NCI-H1694 (cell line): ENCODE measurements around the gene KRTAP10-12.
A peak's percentile ranks its signal among the peaks of the same experiment; 100 is the strongest.

ENCODE experiments used
- DNase-seq: peaks from one replicate; lab custom pipeline; 2025; lab: John Stamatoyannopoulos, UW

Gene KRTAP10-12

GRCh38 chr21:44699502-44700001 lies 2.6 kb downstream of the KRTAP10-12 start:
- no peak for DNase-seq

GRCh38 chr21:44700101-44701022 lies 3.4 kb downstream of the KRTAP10-12 start:
- no peak for DNase-seq

- DNase-seq = no peak
Observed at GRCh38 chr21:44701023-44701400, 4.0 kb downstream of the KRTAP10-12 start.

- DNase-seq = no peak
Observed at GRCh38 chr21:44701541-44701940, 4.6 kb downstream of the KRTAP10-12 start.

- no peak for DNase-seq
Observed at GRCh38 chr21:44702111-44702972, 5.4 kb downstream of the KRTAP10-12 start.

GRCh38 chr21:44702973-44703730 lies 6.2 kb downstream of the KRTAP10-12 start:
- no peak for DNase-seq

GRCh38 chr21:44703731-44704635 lies 7.0 kb downstream of the KRTAP10-12 start:
- no peak for DNase-seq

GRCh38 chr21:44704636-44705001 lies 7.6 kb downstream of the KRTAP10-12 start:
- no peak for DNase-seq

GRCh38 chr21:44706026-44706705 lies 9.2 kb downstream of the KRTAP10-12 start:
- DNase-seq = no peak

GRCh38 chr21:44706706-44707581 lies 10.0 kb downstream of the KRTAP10-12 start:
- DNase-seq = no peak

- DNase-seq = no peak
Observed at GRCh38 chr21:44708213-44708865, 11.4 kb downstream of the KRTAP10-12 start.

- no peak for DNase-seq
Observed at GRCh38 chr21:44708866-44709425, 12.0 kb downstream of the KRTAP10-12 start.

- peak; percentile 42 for DNase-seq
Observed at GRCh38 chr21:44709426-44710293, 12.7 kb downstream of the KRTAP10-12 start.

- DNase-seq = no peak
Observed at GRCh38 chr21:44710294-44710665, 13.3 kb downstream of the KRTAP10-12 start.

- DNase-seq = no peak
Observed at GRCh38 chr21:44710756-44711326, 13.9 kb downstream of the KRTAP10-12 start.

- no peak for DNase-seq
Observed at GRCh38 chr21:44711327-44712202, 14.6 kb downstream of the KRTAP10-12 start, which contains the start of gene TSPEAR. Gene TSPEAR (minus strand): TSS chr21:44711572. CDS start chr21:44711514, 58 bp downstream.
